RKO (cell line): ENCODE measurements around the gene GPR153.

Experiments used
- DNase-seq: peaks from one replicate; pipeline ENCODE4 v3.0.0-alpha.2; 2016; ENCODE audit warnings: low spot score

The GPR153 gene

GRCh38 chr1:6248932-6249738 lies 11.8 kb downstream of the GPR153 start:
- peak; percentile 61 for DNase-seq

GRCh38 chr1:6248161-6248776 lies 12.6 kb downstream of the GPR153 start:
- no peak for DNase-seq

GRCh38 chr1:6247651-6248050 lies 13.2 kb downstream of the GPR153 start:
- DNase-seq = no peak

GRCh38 chr1:6246497-6247467 lies 14.1 kb downstream of the GPR153 start:
- DNase-seq = peak; percentile 78

- DNase-seq = no peak
Observed at GRCh38 chr1:6245869-6246496, 14.9 kb downstream of the GPR153 start.

GRCh38 chr1:6245086-6245868 lies 15.6 kb downstream of the GPR153 start:
- peak; percentile 87 for DNase-seq

GRCh38 chr1:6244401-6245049 lies 16.4 kb downstream of the GPR153 start:
- DNase-seq = no peak

GRCh38 chr1:6243993-6244392 lies 16.9 kb downstream of the GPR153 start, which contains the start of gene HES3:
HES3 (plus strand) TSS chr1:6244179; CDS start chr1:6244366, 187 bp downstream.
- DNase-seq = no peak

GRCh38 chr1:6243053-6243834 lies 17.7 kb downstream of the GPR153 start:
- DNase-seq = no peak

- DNase-seq = no peak
Observed at GRCh38 chr1:6241887-6242740, 18.8 kb downstream of the GPR153 start.

- DNase-seq = no peak
Observed at GRCh38 chr1:6241107-6241886, 19.6 kb downstream of the GPR153 start.

GRCh38 chr1:6239950-6240768 lies 20.7 kb downstream of the GPR153 start:
- DNase-seq = no peak

GRCh38 chr1:6239213-6239752 lies 21.6 kb downstream of the GPR153 start:
- no peak for DNase-seq

- no peak for DNase-seq
Observed at GRCh38 chr1:6237093-6237492, 23.8 kb downstream of the GPR153 start.

- no peak for DNase-seq
Observed at GRCh38 chr1:6235296-6235677, 25.6 kb downstream of the GPR153 start.

GRCh38 chr1:6234502-6235295 lies 26.2 kb downstream of the GPR153 start:
- peak; percentile 81 for DNase-seq
